Measurements from ENCODE around the gene TMEM18. TPM values are rescaled to one million over a fixed set of nuclear protein-coding genes. Genes with fewer than 3 reads are reported as not detected.

The TMEM18 gene
- polyA plus RNA-seq, 1 donor from 2014 or later: 58.6 TPM

GRCh38 chr2:626491-627339 lies 50.5 kb downstream of the TMEM18 start:
- no peak for TF ChIP-seq EP300 (conservative IDR thresholded peaks at IDR 0.05; ENCODE audit: poor library complexity, severe bottlenecking)
- no peak for TF ChIP-seq RAD21 (conservative IDR thresholded peaks at IDR 0.05)
- no peak for TF ChIP-seq POLR2AphosphoS5 (IDR thresholded peaks at IDR 0.05)
- TF ChIP-seq REST (IDR thresholded peaks at IDR 0.05; ENCODE audit: borderline replicate concordance): no peak
- TF ChIP-seq SMC3 (conservative IDR thresholded peaks at IDR 0.05; ENCODE audit: poor library complexity): no peak
- TF ChIP-seq TAF1 (IDR thresholded peaks at IDR 0.05; ENCODE audit: low read depth): no peak
- no peak for TF ChIP-seq MXI1 (conservative IDR thresholded peaks at IDR 0.05; ENCODE audit: poor library complexity, severe bottlenecking)
- no peak for TF ChIP-seq CTCF (IDR thresholded peaks at IDR 0.05; ENCODE audit: poor library complexity, severe bottlenecking)
- TF ChIP-seq EZH2 (IDR thresholded peaks at IDR 0.05; ENCODE audit: borderline replicate concordance, insufficient read depth, low read length, poor library complexity, severe bottlenecking): no peak
- Histone ChIP-seq H2AFZ (ENCODE audit: low read depth, low read length) (no peak overlapping the region), H3K4me2 (ENCODE audit: low read length) (no peak overlapping the region), H3K4me3 (ENCODE audit: low read length) (no peak overlapping the region), H3K27me3 (ENCODE audit: insufficient read depth, low read depth, low read length) (no peaks in the 10 kb centered on the region), H3F3A (ENCODE audit: insufficient read depth, low read length, poor library complexity, severe bottlenecking) (no peaks in the 10 kb centered on the region), H3K27ac (ENCODE audit: low read length) (no peak overlapping the region), H3K9me2 (ENCODE audit: insufficient read depth, low read length) (no peaks in the 10 kb centered on the region), H3K9ac (ENCODE audit: low read length) (no peak overlapping the region), H4K20me1 (ENCODE audit: insufficient read depth) (no peaks in the 10 kb centered on the region), H3K9me3 (ENCODE audit: low read length) (no peaks in the 10 kb centered on the region), H3K36me3 (ENCODE audit: insufficient read depth, low read length) (no peaks in the 10 kb centered on the region), H3K79me2 (replicated peaks; ENCODE audit: insufficient read depth, low read length) (no peaks in the 10 kb centered on the region)

- TF ChIP-seq REST (IDR thresholded peaks at IDR 0.05; ENCODE audit: borderline replicate concordance): no peak
- no peak for TF ChIP-seq EP300 (conservative IDR thresholded peaks at IDR 0.05; ENCODE audit: poor library complexity, severe bottlenecking)
- TF ChIP-seq RAD21 (conservative IDR thresholded peaks at IDR 0.05): no peak
- TF ChIP-seq CTCF (IDR thresholded peaks at IDR 0.05; ENCODE audit: poor library complexity, severe bottlenecking): no peak
- no peak for TF ChIP-seq MXI1 (conservative IDR thresholded peaks at IDR 0.05; ENCODE audit: poor library complexity, severe bottlenecking)
- no peak for TF ChIP-seq TAF1 (IDR thresholded peaks at IDR 0.05; ENCODE audit: low read depth)
- no peak for TF ChIP-seq POLR2AphosphoS5 (IDR thresholded peaks at IDR 0.05)
- no peak for TF ChIP-seq SMC3 (conservative IDR thresholded peaks at IDR 0.05; ENCODE audit: poor library complexity)
- no peak for TF ChIP-seq EZH2 (IDR thresholded peaks at IDR 0.05; ENCODE audit: borderline replicate concordance, insufficient read depth, low read length, poor library complexity, severe bottlenecking)
- H3K9me2 ChIP-seq (ENCODE audit: insufficient read depth, low read length): no peaks in the 10 kb centered on the region
- H3K9me3 ChIP-seq (ENCODE audit: low read length): no peaks in the 10 kb centered on the region
- H2AFZ ChIP-seq (ENCODE audit: low read depth, low read length): no peak overlapping the region
- no peaks in the 10 kb centered on the region for H4K20me1 ChIP-seq (ENCODE audit: insufficient read depth)
- no peaks in the 10 kb centered on the region for H3K27me3 ChIP-seq (ENCODE audit: insufficient read depth, low read depth, low read length)
- no peaks in the 10 kb centered on the region for H3K79me2 ChIP-seq (replicated peaks; ENCODE audit: insufficient read depth, low read length)
- no peaks in the 10 kb centered on the region for H3F3A ChIP-seq (ENCODE audit: insufficient read depth, low read length, poor library complexity, severe bottlenecking)
- no peak overlapping the region for H3K4me3 ChIP-seq (ENCODE audit: low read length)
- no peaks in the 10 kb centered on the region for H3K36me3 ChIP-seq (ENCODE audit: insufficient read depth, low read length)
- H3K9ac ChIP-seq (ENCODE audit: low read length): no peak overlapping the region
- no peak overlapping the region for H3K4me2 ChIP-seq (ENCODE audit: low read length)
- H3K27ac ChIP-seq (ENCODE audit: low read length): no peak overlapping the region
Observed at GRCh38 chr2:625415-626333, 51.5 kb downstream of the TMEM18 start.

Data from neural cell (in vitro differentiated cells).